Fibroblast of lung (primary cell): ENCODE measurements around the gene CCDC30. TPM values are rescaled to one million over a fixed set of nuclear protein-coding genes. Genes with fewer than 3 reads are reported as not detected.

Experiments used
- DNase-seq, 2 donors: peaks; one replicate each; pipeline versions ENCODE4 v3.0.0 to v3.0.0-alpha.2; 2010; ENCODE audit warnings: low read depth in 2 of 2
- H2AFZ ChIP-seq: 2 replicates; pipeline ENCODE4 v1.5.1; 2012; ENCODE audit warnings: low read length, control low read depth, inconsistent platforms
- H3K27ac ChIP-seq: 2 replicates; pipeline ENCODE4 v1.5.1; 2011; ENCODE audit warnings: low read length, control low read depth; ENCODE audit not compliant: insufficient read depth
- H3K27me3 ChIP-seq: 2 replicates; pipeline ENCODE4 v1.5.1; 2011; ENCODE audit warnings: mild to moderate bottlenecking, low read length; ENCODE audit not compliant: control insufficient read depth, insufficient read depth
- H3K36me3 ChIP-seq: 2 replicates; pipeline ENCODE4 v1.5.1; 2011; ENCODE audit warnings: low read length; ENCODE audit not compliant: control insufficient read depth, insufficient read depth
- H3K4me1 ChIP-seq: 2 replicates; pipeline ENCODE4 v1.5.1; 2011; ENCODE audit warnings: low read length; ENCODE audit not compliant: control insufficient read depth, insufficient read depth; ENCODE audit errors: extremely low read depth
- H3K4me2 ChIP-seq: 2 replicates; pipeline ENCODE4 v1.5.1; 2011; ENCODE audit warnings: low read length, control low read depth; ENCODE audit not compliant: insufficient read depth; ENCODE audit errors: extremely low read depth
- H3K4me3 ChIP-seq, 4 experiments: fragments of 200-600 bp in 1 of 4; sonication (generic) in 1 of 4; replicated peaks in 1 of 4; 2 replicates each; pipeline ENCODE4 v1.5.1; 2011 to 2016; ENCODE audit warnings: low read length in 4 of 4, low read depth in 3 of 4, mild to moderate bottlenecking in 3 of 4, control low read depth in 2 of 4, inconsistent platforms in 1 of 4, mixed read lengths in 1 of 4; ENCODE audit not compliant: insufficient read depth in 1 of 4; ENCODE audit errors: control extremely low read depth in 1 of 4
- H3K79me2 ChIP-seq: 2 replicates; pipeline ENCODE4 v1.5.1; 2012; ENCODE audit warnings: mild to moderate bottlenecking, low read length, inconsistent platforms; ENCODE audit not compliant: control insufficient read depth, insufficient read depth
- H3K9ac ChIP-seq: 2 replicates; pipeline ENCODE4 v1.5.1; 2011; ENCODE audit warnings: mild to moderate bottlenecking, low read length, control low read depth; ENCODE audit not compliant: insufficient read depth
- H3K9me3 ChIP-seq: 2 replicates; pipeline ENCODE4 v1.5.1; 2012; ENCODE audit warnings: low read depth, low read length; ENCODE audit not compliant: control insufficient read depth, insufficient read depth
- H4K20me1 ChIP-seq: 2 replicates; pipeline ENCODE4 v1.5.1; 2011; ENCODE audit warnings: low read length; ENCODE audit not compliant: control insufficient read depth, insufficient read depth; ENCODE audit errors: extremely low read depth
- EZH2 ChIP-seq: IDR thresholded peaks from 2 replicates; pipeline ENCODE4 v1.5.1; 2012; ENCODE audit warnings: low read length, control low read depth, mild to moderate bottlenecking; ENCODE audit errors: missing control alignments
- polyA plus RNA-seq, 2 donors: library from polyadenylated mRNA; depleted of rRNA in 1 of 2; stranded (reverse) in 1 of 2; unstranded in 1 of 2; fragments of >200 nt; gene quantifications; 2 replicates each; pipeline ENCODE4 v1.2.1, GENCODE V29; 2011 to 2012; ENCODE audit warnings: missing spikeins in 1 of 2
- total RNA-seq: library from RNA; depleted of rRNA; stranded (reverse); fragments of >200 nt; gene quantifications from 2 replicates; pipeline ENCODE4 v1.2.1, GENCODE V29; 2014
- TF ChIP-seq, protein P1 (sequence below), 2 donors: IDR thresholded peaks in 1 of 2; conservative IDR thresholded peaks in 1 of 2; 1 replicate in 1 of 2; 2 replicates in 1 of 2; pipeline ENCODE4 v1.5.1; 2011 to 2012; ENCODE audit warnings: low read length in 2 of 2, control low read depth in 1 of 2, inconsistent platforms in 1 of 2, low read depth in 1 of 2, mild to moderate bottlenecking in 1 of 2

CCDC30 gene
- total and polyA plus RNA-seq, 2 donors (not counting 1 experiment from before 2014, with no cell fraction given), result 0.56 to 1.3 TPM

DNA sequence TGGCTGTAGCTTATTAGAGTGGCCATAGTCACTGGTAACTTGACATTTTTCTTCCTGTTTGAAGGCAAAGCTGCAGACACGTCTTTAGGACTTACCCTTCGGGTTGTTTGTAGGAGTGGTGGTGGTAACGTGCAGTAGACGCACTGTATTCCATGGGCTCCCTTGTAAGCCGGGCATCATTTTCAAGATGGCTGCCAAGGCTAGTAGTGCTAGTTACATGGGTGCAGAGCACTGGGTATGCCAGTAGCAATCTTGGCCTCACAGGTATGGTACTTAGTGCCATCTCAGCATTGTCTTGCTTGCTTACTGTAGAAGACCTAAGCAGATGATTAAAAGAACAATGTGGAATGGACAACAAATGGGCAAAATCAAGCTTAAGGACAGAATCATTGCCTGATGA lies 221.1 kb downstream of the CCDC30 start:
- Histone ChIP-seq H3K9me3 (no peaks in the 10 kb centered on the region), H3K4me3 (peak overlapping the region; percentile 61 to 95 (median 78)), H2AFZ (no peak overlapping the region), H4K20me1 (peaks cover 6% of the 10 kb centered on the region), H3K79me2 (peaks cover 64% of the 10 kb centered on the region), H3K27ac (no peak overlapping the region), H3K4me2 (peak overlapping the region; percentile 96), H3K9ac (no peak overlapping the region), H3K36me3 (peaks cover 3% of the 10 kb centered on the region), H3K4me1 (peaks cover 12% of the 10 kb centered on the region), H3K27me3 (no peaks in the 10 kb centered on the region)
- no peak for TF ChIP-seq EZH2
- TF ChIP-seq, protein P1, sequence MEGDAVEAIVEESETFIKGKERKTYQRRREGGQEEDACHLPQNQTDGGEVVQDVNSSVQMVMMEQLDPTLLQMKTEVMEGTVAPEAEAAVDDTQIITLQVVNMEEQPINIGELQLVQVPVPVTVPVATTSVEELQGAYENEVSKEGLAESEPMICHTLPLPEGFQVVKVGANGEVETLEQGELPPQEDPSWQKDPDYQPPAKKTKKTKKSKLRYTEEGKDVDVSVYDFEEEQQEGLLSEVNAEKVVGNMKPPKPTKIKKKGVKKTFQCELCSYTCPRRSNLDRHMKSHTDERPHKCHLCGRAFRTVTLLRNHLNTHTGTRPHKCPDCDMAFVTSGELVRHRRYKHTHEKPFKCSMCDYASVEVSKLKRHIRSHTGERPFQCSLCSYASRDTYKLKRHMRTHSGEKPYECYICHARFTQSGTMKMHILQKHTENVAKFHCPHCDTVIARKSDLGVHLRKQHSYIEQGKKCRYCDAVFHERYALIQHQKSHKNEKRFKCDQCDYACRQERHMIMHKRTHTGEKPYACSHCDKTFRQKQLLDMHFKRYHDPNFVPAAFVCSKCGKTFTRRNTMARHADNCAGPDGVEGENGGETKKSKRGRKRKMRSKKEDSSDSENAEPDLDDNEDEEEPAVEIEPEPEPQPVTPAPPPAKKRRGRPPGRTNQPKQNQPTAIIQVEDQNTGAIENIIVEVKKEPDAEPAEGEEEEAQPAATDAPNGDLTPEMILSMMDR (conservative IDR thresholded peaks at IDR 0.05 in 1 of 2, IDR thresholded peaks at IDR 0.05 in 1 of 2; ENCODE audit: low read depth in 1 of 2, low read length in 2 of 2), result no peak
- DNase-seq, result peak; percentile 11 to 19

DNA sequence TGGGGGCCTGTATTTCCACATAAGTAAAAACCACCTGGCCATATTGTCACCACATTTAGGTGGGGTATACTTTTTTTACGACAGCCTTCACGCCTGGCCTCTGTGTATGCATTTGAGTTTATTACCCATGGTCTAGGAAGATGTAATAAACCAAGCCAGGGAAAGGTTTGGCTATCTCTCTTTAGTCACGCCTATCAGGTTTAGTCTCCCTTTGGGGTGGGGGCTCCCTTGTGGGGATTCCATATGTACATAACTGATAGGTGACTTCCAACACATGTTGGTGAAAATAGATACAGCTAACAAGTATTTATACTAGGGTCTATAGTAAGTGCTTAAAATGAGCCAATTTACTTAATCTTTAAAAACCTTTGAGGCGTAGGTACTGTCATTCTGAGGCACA lies 223.3 kb downstream of the CCDC30 start:
- peaks cover 8% of the 10 kb centered on the region for H4K20me1 ChIP-seq
- no peak overlapping the region for H3K9ac ChIP-seq
- H2AFZ ChIP-seq, result no peak overlapping the region

DNA sequence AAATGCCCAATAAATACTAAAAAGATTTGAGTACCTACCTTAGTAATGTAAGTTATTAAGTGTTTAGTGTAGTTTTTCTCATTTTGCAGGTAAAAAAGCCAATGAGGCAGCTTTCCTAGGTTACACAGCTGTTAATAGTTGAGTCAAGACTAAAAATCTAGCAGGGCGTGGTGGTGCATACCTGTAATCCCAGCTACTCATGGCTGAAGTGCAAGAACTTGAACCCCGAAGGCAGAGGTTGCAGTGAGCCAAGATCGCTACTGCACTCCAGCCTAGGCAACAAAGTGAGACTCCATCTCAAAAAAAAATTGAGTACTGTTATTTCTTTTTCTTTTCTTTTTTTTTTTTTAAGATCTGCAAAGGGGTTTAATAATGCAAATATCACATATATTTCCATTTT lies 226.8 kb downstream of the CCDC30 start:
- H3K4me1 ChIP-seq, result peaks cover under 1% of the 10 kb centered on the region
- TF ChIP-seq EZH2, result no peak
- TF ChIP-seq, protein P1 (conservative IDR thresholded peaks at IDR 0.05 in 1 of 2, IDR thresholded peaks at IDR 0.05 in 1 of 2; ENCODE audit: low read depth in 1 of 2, low read length in 2 of 2), result no peak
- H3K4me3 ChIP-seq, result no peak overlapping the region
- no peaks in the 10 kb centered on the region for H3K27me3 ChIP-seq
- H4K20me1 ChIP-seq, result peaks cover 6% of the 10 kb centered on the region
- H3K27ac ChIP-seq, result no peak overlapping the region
- H3K36me3 ChIP-seq, result no peaks in the 10 kb centered on the region
- no peak for DNase-seq
- no peak overlapping the region for H2AFZ ChIP-seq
- H3K4me2 ChIP-seq, result no peak overlapping the region
- peaks cover 100% of the 10 kb centered on the region for H3K79me2 ChIP-seq
- H3K9ac ChIP-seq, result no peak overlapping the region
- no peaks in the 10 kb centered on the region for H3K9me3 ChIP-seq

More for the DNA sequence above, 223.3 kb downstream of the CCDC30 start:
- H3K4me3 ChIP-seq, result peak overlapping the region in 2 of 4 experiments; percentile 7 to 14
- H3K9me3 ChIP-seq, result no peaks in the 10 kb centered on the region
- peaks cover 86% of the 10 kb centered on the region for H3K79me2 ChIP-seq
- H3K27me3 ChIP-seq, result no peaks in the 10 kb centered on the region
- peaks cover 8% of the 10 kb centered on the region for H3K4me1 ChIP-seq
- TF ChIP-seq, protein P1 (conservative IDR thresholded peaks at IDR 0.05 in 1 of 2, IDR thresholded peaks at IDR 0.05 in 1 of 2; ENCODE audit: low read depth in 1 of 2, low read length in 2 of 2), result no peak
- no peak for TF ChIP-seq EZH2
- no peak overlapping the region for H3K4me2 ChIP-seq
- H3K27ac ChIP-seq, result no peak overlapping the region
- H3K36me3 ChIP-seq, result peaks cover 3% of the 10 kb centered on the region
- no peak for DNase-seq
